ENCODE measurements around the gene AOPEP. TPM values are rescaled to one million over a fixed set of nuclear protein-coding genes. Genes with fewer than 3 reads are reported as not detected.

Gene AOPEP
- total RNA-seq, 1 experiment from 2014 or later = 15.0 TPM

GRCh38 chr9:94923326-94924089 is 197.0 kb downstream of the AOPEP start:
- Histone ChIP-seq H3K18ac (ENCODE audit: insufficient read length, low read depth, low read length) (no peak overlapping the region), H3K23me2 (ENCODE audit: insufficient read length, low read depth, low read length, poor library complexity, severe bottlenecking) (no peaks in the 10 kb centered on the region), H3K27ac (ENCODE audit: insufficient read length, low read depth, low read length) (no peak overlapping the region), H2AFZ (ENCODE audit: low read length) (no peak overlapping the region), H3K14ac (ENCODE audit: insufficient read depth, low read length) (no peak overlapping the region), H2BK120ac (ENCODE audit: low read depth, low read length, poor library complexity, severe bottlenecking) (no peak overlapping the region), H3K9ac (ENCODE audit: extremely low read depth, insufficient read length, low read length) (no peak overlapping the region), H3K4ac (ENCODE audit: low read depth, low read length) (no peak overlapping the region), H3K9me3 (ENCODE audit: control insufficient read depth, low read depth, low read length) (no peaks in the 10 kb centered on the region), H4K20me1 (ENCODE audit: control insufficient read depth, insufficient read depth, insufficient read length) (no peaks in the 10 kb centered on the region), H4K91ac (ENCODE audit: insufficient read length, low read depth, low read length) (no peak overlapping the region), H4K8ac (replicated peaks; ENCODE audit: insufficient read length, low read depth, low read length) (no peak overlapping the region), H3K23ac (ENCODE audit: insufficient read length, low read depth, low read length) (no peak overlapping the region), H3K4me2 (ENCODE audit: insufficient read depth, insufficient read length, low read length) (no peak overlapping the region), H3K4me1 (ENCODE audit: insufficient read depth, low read length) (no peaks in the 10 kb centered on the region), H4K5ac (ENCODE audit: insufficient read length, low read depth, low read length) (no peak overlapping the region), H3K79me1 (ENCODE audit: insufficient read depth, low read depth, low read length, poor library complexity, severe bottlenecking) (no peaks in the 10 kb centered on the region), H3T11ph (ENCODE audit: low read length) (no peak overlapping the region), H2BK5ac (ENCODE audit: insufficient read length, low read length) (no peak overlapping the region), H2BK15ac (ENCODE audit: low read depth, low read length) (no peak overlapping the region), H3K56ac (ENCODE audit: insufficient read length, low read depth, low read length) (no peak overlapping the region), H2BK20ac (ENCODE audit: low read depth, low read length, poor library complexity, severe bottlenecking) (no peak overlapping the region), H2AK5ac (ENCODE audit: insufficient read length, low read length) (no peak overlapping the region), H3K27me3 (ENCODE audit: insufficient read depth, low read length) (no peaks in the 10 kb centered on the region), H3K79me2 (ENCODE audit: insufficient read depth, low read length) (no peaks in the 10 kb centered on the region), H2BK12ac (ENCODE audit: insufficient read length, low read depth, low read length) (no peak overlapping the region)
- Mint-ChIP-seq H3K9me3 (no peaks in the 10 kb centered on the region), H3K27me3 (ENCODE audit: low read depth) (no peaks in the 10 kb centered on the region), H3K36me3 (ENCODE audit: insufficient read depth in 1 of 3, low read depth in 3 of 3) (peaks cover 0 to 5% (median 2%) of the 10 kb centered on the region in 3 experiments; a peak in 2 of 7 replicates), H3K4me3 (no peak overlapping the region), H3K4me1 (peaks cover 33 to 46% of the 10 kb centered on the region in 2 experiments), H3K27ac (no peak overlapping the region)
- WGBS (ENCODE audit: extremely low coverage, insufficient read length, low lambda C conversion rate) = no CpG with 5 or more reads among the region's 11 CpGs
- no peak for DNase-seq
- no peak for TF ChIP-seq CTCF (conservative IDR thresholded peaks at IDR 0.05)
